Spinal cord (tissue), 10 donors: Measurements from ENCODE around the gene MDK. TPM values are rescaled to one million over a fixed set of nuclear protein-coding genes. Genes with fewer than 3 reads are reported as not detected.

Experiments used
- DNase-seq, 6 donors: peaks; one replicate each; pipeline versions ENCODE4 v3.0.0 to v3.0.0-alpha.2; 2013 to 2015; ENCODE audit warnings: low spot score in 6 of 6, low read depth in 4 of 6
- H3K27ac ChIP-seq: one replicate; pipeline ENCODE4 v1.5.1; 2013; ENCODE audit warnings: low read depth, low read length, control low read depth
- H3K27me3 ChIP-seq: one replicate; pipeline ENCODE4 v1.6.1; 2013; ENCODE audit warnings: low read length; ENCODE audit not compliant: control insufficient read depth, insufficient read depth
- H3K36me3 ChIP-seq: one replicate; pipeline ENCODE4 v1.6.1; 2013; ENCODE audit warnings: low read length; ENCODE audit not compliant: control insufficient read depth, insufficient read depth
- H3K4me1 ChIP-seq: one replicate; pipeline ENCODE4 v1.6.1; 2013; ENCODE audit warnings: low read length; ENCODE audit not compliant: control insufficient read depth, insufficient read depth
- H3K4me3 ChIP-seq: one replicate; pipeline ENCODE4 v1.5.1; 2013; ENCODE audit warnings: low read depth, low read length, control low read depth
- H3K9me3 ChIP-seq: one replicate; pipeline ENCODE4 v1.6.1; 2013; ENCODE audit warnings: low read length; ENCODE audit not compliant: control insufficient read depth, insufficient read depth
- WGBS: methylation state at CpG from one replicate; pipeline ENCODE4 v1.1.5; 2013; ENCODE audit warnings: missing lambda C conversion rate; ENCODE audit not compliant: insufficient coverage; 5-methylcytosine and 5-hydroxymethylcytosine counted together
- polyA plus RNA-seq, 2 donors: library from polyadenylated mRNA; unstranded; fragments of 120-200 nt; gene quantifications; one replicate each; pipeline ENCODE4 v1.2.1, GENCODE V29; 2013; ENCODE audit not compliant: insufficient read length in 2 of 2
- small RNA-seq: library from RNA; depleted of rRNA; stranded (forward); fragments of <200 nt; gene quantifications from one replicate; pipeline ENCODE3, GENCODE V24; 2014; ENCODE audit warnings: low replicate concordance
- total RNA-seq, 2 donors: library from RNA; depleted of rRNA in 1 of 2; stranded (reverse); fragments of 120-200 nt in 1 of 2; fragments of >200 nt in 1 of 2; gene quantifications; one replicate each; pipeline versions ENCODE4 v1.2.3 to v1.2.4, GENCODE V29; 2013 to 2014
- donor health status: healthy.

The MDK gene
- total and polyA plus RNA-seq, 4 donors = 47.0 to 423 (median 259) TPM

GRCh38 chr11:46427364-46427763 lies 45.9 kb downstream of the MDK start:
- 85% methylated on average over 9 of the region's 9 CpGs for WGBS
- peaks cover 4% of the 10 kb centered on the region for H3K36me3 ChIP-seq

GRCh38 chr11:46429717-46430116 lies 48.2 kb downstream of the MDK start:
- Histone ChIP-seq H3K27me3 (no peaks in the 10 kb centered on the region), H3K36me3 (peaks cover 16% of the 10 kb centered on the region), H3K4me1 (no peaks in the 10 kb centered on the region), H3K9me3 (no peaks in the 10 kb centered on the region), H3K4me3 (no peak overlapping the region), H3K27ac (no peak overlapping the region)
- no peak for DNase-seq
- WGBS = no CpG with 5 or more reads among the region's 3 CpGs

More at GRCh38 chr11:46427364-46427763, 45.9 kb downstream of the MDK start:
- H3K27me3 ChIP-seq = no peaks in the 10 kb centered on the region
- H3K27ac ChIP-seq = no peak overlapping the region
- no peaks in the 10 kb centered on the region for H3K9me3 ChIP-seq
- H3K4me1 ChIP-seq = no peaks in the 10 kb centered on the region
- H3K4me3 ChIP-seq = no peak overlapping the region
- no peak for DNase-seq

GRCh38 chr11:46431211-46431610 lies 49.7 kb downstream of the MDK start:
- Histone ChIP-seq H3K27ac (no peak overlapping the region), H3K4me3 (no peak overlapping the region), H3K27me3 (no peaks in the 10 kb centered on the region), H3K9me3 (no peaks in the 10 kb centered on the region), H3K4me1 (peaks cover 5% of the 10 kb centered on the region), H3K36me3 (peaks cover 17% of the 10 kb centered on the region)
- no peak for DNase-seq

Small RNAs within 50 kb of the gene (small RNA-seq; reads per million reads assigned to genes)
- gene MIR4688 = not detected

Other genes starting within 250 kb of the MDK start
- gene CREB3L1, start 104.0 kb upstream of the MDK start, total RNA-seq = 10 to 100 TPM; 12.2 to 12.8 TPM
- 10 to 100 TPM; 15.1 to 21.5 TPM for gene CREB3L1, start 104.0 kb upstream of the MDK start, polyA plus RNA-seq
- 10 to 100 TPM; 27.1 to 38.1 TPM for gene DGKZ, start 34.2 kb upstream of the MDK start, total RNA-seq
- gene DGKZ, start 34.2 kb upstream of the MDK start, polyA plus RNA-seq = 10 to 100 TPM; 69.7 to 83.2 TPM
- 1 to 10 TPM; 1.0 to 4.6 TPM for gene CHRM4, start 10.1 kb downstream of the MDK start, total RNA-seq
- 1 to 10 TPM; 6.5 to 7.6 TPM for gene CHRM4, start 10.1 kb downstream of the MDK start, polyA plus RNA-seq
- gene AMBRA1, start 212.4 kb downstream of the MDK start, total RNA-seq = 10 to 100 TPM; 21.3 to 28.0 TPM
- gene AMBRA1, start 212.4 kb downstream of the MDK start, polyA plus RNA-seq = 10 to 100 TPM; 28.8 to 29.6 TPM
- gene HARBI1, start 235.6 kb downstream of the MDK start, total RNA-seq = 1 to 10 TPM; 4.2 to 6.2 TPM
- 1 to 10 TPM; 5.7 to 5.9 TPM for gene HARBI1, start 235.6 kb downstream of the MDK start, polyA plus RNA-seq
- gene ATG13, start 235.9 kb downstream of the MDK start, total RNA-seq = 10 to 100 TPM; 40.7 to 68.9 TPM
- 10 to 100 TPM; 70.7 to 74.0 TPM for gene ATG13, start 235.9 kb downstream of the MDK start, polyA plus RNA-seq